22Rv1 (cell line): ENCODE measurements around the gene CNTNAP2.

Experiments used
- ZFX ChIP-seq: fragments of 450-650 bp; IDR thresholded peaks from 2 replicates; pipeline ENCODE4 v1.6.1; 2017; ENCODE audit warnings: antibody characterized with exemption, borderline replicate concordance
- TF ChIP-seq, protein P1 (sequence below): fragments of 450-650 bp; IDR thresholded peaks from 2 replicates; pipeline ENCODE4 v1.5.1; 2017; ENCODE audit warnings: mild to moderate bottlenecking

- TF ChIP-seq, protein P1, sequence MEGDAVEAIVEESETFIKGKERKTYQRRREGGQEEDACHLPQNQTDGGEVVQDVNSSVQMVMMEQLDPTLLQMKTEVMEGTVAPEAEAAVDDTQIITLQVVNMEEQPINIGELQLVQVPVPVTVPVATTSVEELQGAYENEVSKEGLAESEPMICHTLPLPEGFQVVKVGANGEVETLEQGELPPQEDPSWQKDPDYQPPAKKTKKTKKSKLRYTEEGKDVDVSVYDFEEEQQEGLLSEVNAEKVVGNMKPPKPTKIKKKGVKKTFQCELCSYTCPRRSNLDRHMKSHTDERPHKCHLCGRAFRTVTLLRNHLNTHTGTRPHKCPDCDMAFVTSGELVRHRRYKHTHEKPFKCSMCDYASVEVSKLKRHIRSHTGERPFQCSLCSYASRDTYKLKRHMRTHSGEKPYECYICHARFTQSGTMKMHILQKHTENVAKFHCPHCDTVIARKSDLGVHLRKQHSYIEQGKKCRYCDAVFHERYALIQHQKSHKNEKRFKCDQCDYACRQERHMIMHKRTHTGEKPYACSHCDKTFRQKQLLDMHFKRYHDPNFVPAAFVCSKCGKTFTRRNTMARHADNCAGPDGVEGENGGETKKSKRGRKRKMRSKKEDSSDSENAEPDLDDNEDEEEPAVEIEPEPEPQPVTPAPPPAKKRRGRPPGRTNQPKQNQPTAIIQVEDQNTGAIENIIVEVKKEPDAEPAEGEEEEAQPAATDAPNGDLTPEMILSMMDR, result no peak
- no peak for TF ChIP-seq ZFX
Observed at GRCh38 chr7:148060724-148061123, 1944.1 kb downstream of the CNTNAP2 start.
